HG03439 (cell line): Measurements from ENCODE around the gene SPIN1.
A peak's percentile ranks its signal among the peaks of the same experiment; 100 is the strongest.

Experiments
- ATAC-seq: cut with Tn5 transposase; IDR thresholded peaks from one replicate; pipeline ENCODE4 v1.9.1; 2021; ENCODE audit warnings: mild to moderate bottlenecking, moderate library complexity; ENCODE audit not compliant: unreplicated experiment

The SPIN1 gene

GRCh38 chr9:88387552-88388202, 567 bp upstream of the SPIN1 start:
- peak; percentile 23 for ATAC-seq

DNA sequence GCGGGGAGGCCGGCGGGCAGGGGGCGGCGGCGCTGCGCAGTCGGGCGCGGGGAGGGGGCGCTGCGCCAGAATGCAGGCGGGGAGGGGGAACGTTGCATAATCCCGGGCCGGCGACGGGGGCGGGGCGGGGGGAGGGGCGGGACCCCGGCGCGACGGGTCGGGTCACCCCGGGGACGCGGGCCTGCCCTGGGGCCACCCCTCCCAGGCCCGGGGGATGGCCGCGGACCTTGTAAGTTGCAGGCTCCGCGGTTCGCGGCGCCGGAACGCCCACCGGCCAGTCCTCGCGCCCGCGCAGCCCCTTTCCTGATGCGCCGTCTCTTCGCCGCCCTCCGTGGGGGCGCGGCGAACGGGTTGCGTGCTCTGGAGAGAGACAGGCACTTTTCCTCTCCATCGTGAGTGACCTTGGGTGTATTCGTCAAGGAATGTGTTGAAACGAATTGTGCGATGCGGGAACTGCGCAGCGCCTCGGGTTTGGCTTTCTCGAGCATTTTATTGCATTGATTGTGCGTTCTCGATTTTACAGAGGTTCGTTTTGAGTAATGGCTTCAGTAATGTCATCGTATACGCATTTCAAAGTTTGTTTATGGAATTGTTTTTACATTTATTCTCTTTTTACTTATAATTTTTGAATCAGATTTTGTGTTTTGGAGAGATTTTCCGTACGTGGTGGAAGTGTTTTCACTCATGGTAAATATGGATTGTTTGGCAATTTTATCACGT, 802 bp downstream of the SPIN1 start:
- ATAC-seq: peak; percentile 23

DNA sequence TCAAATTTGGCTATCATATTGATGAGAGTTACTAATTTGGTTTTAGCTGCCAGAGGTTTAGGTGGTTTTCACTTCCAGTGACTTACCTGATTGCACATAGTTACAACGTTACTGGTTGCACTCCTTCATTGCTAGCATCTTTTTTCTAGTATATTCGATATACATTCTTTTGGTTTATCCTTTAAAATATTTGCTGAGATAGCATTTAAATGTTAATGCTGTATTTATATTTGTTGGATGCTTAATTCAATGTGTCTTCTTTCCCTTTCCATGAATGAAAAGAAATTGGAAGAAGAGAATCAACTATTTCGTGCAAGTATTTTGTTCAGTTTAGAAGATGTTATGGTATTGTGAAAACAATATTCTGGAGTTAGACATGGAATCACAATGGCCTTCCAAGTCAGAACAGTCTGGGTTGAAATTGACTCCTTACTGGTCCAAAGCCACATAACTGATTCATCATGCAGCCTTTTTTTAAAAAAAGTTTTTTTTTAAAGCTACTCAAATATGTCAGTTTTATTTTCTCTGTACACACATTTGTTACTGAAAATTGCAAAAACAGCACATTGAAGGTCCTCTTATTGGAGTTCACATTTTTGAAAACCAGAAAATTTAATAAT, 2.2 kb downstream of the SPIN1 start:
- ATAC-seq: no peak

DNA sequence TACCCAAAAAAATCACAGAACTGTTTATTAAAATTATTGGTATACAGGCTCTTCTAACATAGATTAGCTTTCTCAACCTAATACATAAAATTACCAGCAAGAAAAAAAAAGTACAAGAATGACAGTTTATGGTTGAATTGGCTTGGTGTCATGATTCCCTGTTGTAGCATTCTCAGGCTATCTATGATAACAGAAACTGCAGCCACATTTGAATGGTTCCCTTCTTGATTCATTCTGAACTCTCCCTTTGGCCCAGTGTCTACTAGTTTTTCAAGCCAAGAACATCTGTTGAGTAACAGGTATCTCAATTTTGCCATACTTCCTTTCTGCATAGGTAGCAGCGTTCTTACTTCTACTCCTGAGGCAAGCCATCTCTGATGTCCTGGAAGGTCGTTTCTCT, 3.0 kb downstream of the SPIN1 start:
- ATAC-seq: no peak

DNA sequence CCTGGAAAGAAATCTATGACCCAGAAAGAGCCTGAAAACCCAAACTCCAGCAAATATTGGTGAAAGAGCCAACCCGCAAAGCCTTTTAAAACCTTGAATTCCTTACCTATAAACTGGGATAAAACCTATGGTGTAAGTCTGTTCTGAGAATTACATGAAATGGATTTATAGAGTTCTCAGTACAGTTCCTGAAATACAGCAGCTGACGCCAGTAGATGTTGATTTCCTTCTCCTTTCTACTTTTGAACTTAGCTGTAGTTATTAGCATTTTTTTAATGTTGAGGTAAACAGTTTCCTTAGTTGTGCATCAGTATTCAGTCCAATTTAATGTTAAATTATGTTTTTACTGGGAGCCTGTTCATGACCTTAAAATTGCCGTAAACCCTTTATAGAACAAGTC, 3.7 kb downstream of the SPIN1 start:
- no peak for ATAC-seq

DNA sequence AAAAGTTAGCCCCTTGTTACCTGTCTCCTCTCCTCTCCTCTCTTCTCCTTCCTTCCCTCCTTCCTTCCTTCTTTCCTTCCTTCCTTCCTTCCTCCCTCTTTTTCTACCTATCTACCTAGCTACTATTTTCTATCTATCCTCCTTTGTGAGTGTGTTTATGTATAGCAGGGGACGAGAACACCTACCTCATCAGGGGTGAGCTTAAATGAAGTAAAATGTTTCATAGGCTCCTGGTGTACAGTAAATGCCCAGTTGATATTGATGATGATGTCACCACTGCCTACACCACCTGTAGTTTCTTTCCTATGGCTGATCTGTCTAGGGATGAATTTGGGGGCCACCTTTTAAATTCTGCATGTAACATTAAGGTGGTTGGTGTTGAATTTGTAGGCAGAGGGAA, 4.3 kb downstream of the SPIN1 start:
- ATAC-seq: no peak

- no peak for ATAC-seq
Measured at GRCh38 chr9:88396836-88397577, 8.8 kb downstream of the SPIN1 start.

DNA sequence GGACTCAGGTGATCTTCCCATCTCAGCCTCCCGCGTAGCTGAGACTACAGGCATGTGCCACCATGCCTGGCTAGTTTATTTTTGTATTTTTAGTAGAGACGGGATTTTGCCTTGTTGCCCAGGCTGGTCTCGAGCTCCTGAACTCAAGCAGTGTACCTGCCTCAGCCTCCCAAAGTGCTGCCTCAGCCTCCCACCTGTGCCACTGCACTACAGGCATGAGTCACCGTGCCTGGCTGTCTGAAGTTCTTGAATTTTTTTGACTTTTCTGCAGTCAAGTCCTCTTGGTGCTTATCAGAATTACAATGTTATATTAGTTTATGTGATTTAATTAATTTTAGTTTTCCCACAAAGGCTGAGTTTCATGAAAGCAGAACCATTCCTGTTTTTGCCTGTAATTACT, 9.8 kb downstream of the SPIN1 start:
- ATAC-seq: no peak

DNA sequence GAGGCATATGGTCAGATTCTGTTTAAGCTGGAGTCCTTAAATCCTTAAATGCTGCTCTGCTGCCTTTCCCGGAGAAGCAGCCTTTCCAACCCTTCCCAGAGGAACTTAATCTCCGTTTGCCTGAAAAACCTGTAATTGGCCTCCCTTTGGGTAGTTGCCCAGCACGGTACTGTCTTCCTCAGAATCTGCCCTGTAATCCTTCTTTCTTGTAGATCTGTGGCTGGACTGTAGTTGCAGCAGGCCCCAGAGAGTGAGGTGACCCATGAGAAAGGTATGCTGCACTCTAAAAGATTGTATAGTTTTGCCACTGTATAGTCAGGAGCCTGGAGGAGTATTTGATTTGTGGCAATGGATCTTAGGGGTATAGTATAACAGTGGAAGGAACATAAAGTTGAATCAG, 11.7 kb downstream of the SPIN1 start:
- no peak for ATAC-seq

- ATAC-seq: no peak
Measured at GRCh38 chr9:88403340-88403739, 15.1 kb downstream of the SPIN1 start.

GRCh38 chr9:88406051-88406450, 17.8 kb downstream of the SPIN1 start:
- ATAC-seq: no peak

- ATAC-seq: no peak
Measured at GRCh38 chr9:88411471-88411870, 23.2 kb downstream of the SPIN1 start.

- ATAC-seq: no peak
Measured at GRCh38 chr9:88414298-88414697, 26.1 kb downstream of the SPIN1 start.

DNA sequence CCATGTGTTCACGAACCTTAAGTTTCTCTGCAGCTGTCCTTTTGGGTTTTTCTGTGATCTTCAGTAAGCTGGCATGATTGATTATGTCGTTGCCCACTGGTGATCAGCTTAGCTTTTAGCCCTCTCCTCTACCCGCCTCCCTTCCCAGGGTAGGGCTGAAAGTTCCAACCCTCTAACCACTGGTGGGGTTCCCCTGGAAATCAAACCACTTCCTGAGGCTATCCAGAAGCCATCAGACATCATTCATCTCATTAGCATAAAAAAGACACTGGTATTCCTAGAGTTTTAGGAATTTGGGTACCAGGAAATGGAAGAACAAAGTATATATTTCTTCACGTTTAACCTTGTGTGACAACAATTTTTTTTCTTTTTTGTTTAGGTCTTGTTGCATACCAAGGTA, 29.8 kb downstream of the SPIN1 start:
- no peak for ATAC-seq

- no peak for ATAC-seq
Measured at GRCh38 chr9:88418715-88419540, 30.7 kb downstream of the SPIN1 start.

- ATAC-seq: no peak
Measured at GRCh38 chr9:88420227-88420626, 32.0 kb downstream of the SPIN1 start.

- ATAC-seq: no peak
Measured at GRCh38 chr9:88421348-88421747, 33.1 kb downstream of the SPIN1 start.

DNA sequence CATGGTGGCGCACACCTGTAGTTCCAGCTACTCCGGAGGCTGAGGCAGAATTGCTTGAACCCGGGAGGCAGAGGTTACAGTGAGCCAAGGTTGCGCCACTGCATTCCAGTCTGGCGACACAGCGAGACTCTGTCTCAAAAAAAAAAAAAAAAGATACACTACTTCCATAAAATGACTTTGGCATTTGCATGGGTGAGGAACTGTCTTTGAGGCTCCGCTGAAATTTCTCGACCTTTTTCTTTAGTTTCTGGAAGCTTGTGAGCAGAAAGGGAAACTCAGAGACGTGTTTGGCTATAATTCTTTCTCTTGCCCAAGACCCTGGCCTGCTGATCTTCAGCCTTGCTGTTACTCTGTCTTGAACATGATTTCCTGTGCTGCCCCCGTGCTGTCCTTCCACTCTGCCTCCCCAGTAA, 37.3 kb downstream of the SPIN1 start:
- no peak for ATAC-seq

DNA sequence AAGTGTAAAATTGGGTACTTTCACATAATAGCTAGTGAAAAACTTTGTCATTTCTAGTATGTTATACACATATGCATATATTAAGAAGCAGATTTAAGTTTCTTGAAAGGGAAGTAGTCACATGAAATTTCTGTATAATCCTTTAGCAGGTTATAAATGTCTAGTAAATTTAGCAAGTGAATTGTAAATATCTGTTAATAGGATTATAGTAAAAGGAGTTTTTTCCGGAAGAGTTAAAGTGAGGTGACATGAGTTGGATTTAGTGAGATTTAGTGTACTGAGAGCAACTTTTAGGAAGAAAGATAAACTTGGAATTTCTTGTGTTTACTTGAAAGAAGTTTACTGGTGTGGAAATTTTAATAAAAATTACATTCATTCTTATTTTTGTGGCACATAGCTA, 38.4 kb downstream of the SPIN1 start:
- no peak for ATAC-seq

- ATAC-seq: no peak
Measured at GRCh38 chr9:88429595-88430430, 41.6 kb downstream of the SPIN1 start.
